ENCODE measurements around the gene PCSK7.

Gene PCSK7

GRCh38 chr11:117159892-117160291, 72.0 kb downstream of the PCSK7 start:
- Histone ChIP-seq H3K27me3 (ENCODE audit: insufficient read depth, low read length, poor library complexity, severe bottlenecking) (no peaks in the 10 kb centered on the region), H3K36me3 (ENCODE audit: insufficient read depth, low read length) (peaks cover 82% of the 10 kb centered on the region), H3K4me1 (ENCODE audit: insufficient read depth, low read length, poor library complexity, severe bottlenecking) (no peaks in the 10 kb centered on the region), H3F3A (ENCODE audit: low read depth) (no peaks in the 10 kb centered on the region), H4K20me1 (ENCODE audit: insufficient read depth, low read length, poor library complexity, severe bottlenecking) (peaks cover 78% of the 10 kb centered on the region), H3K9ac (ENCODE audit: low read depth, low read length, poor library complexity, severe bottlenecking) (no peak overlapping the region), H3K9me2 (replicated peaks; ENCODE audit: low read depth, low read length) (no peaks in the 10 kb centered on the region), H3K9me3 (ENCODE audit: insufficient read depth, low read depth, low read length) (no peaks in the 10 kb centered on the region), H3K4me3 (ENCODE audit: low read length, poor library complexity, severe bottlenecking) (no peak overlapping the region), H3K79me2 (ENCODE audit: insufficient read depth, low read length) (peaks cover 72% of the 10 kb centered on the region), H2AFZ (ENCODE audit: low read length) (no peak overlapping the region), H3K4me2 (ENCODE audit: low read depth, low read length, poor library complexity, severe bottlenecking) (no peak overlapping the region)
- TF ChIP-seq EZH2phosphoT487 (IDR thresholded peaks at IDR 0.05; ENCODE audit: borderline replicate concordance) (no peak), CTCF (conservative IDR thresholded peaks at IDR 0.05; ENCODE audit: low read length) (no peak)

- Histone ChIP-seq H3K9ac (ENCODE audit: low read depth, low read length, poor library complexity, severe bottlenecking) (no peak overlapping the region), H3K4me1 (ENCODE audit: insufficient read depth, low read length, poor library complexity, severe bottlenecking) (peaks cover 4% of the 10 kb centered on the region), H3F3A (ENCODE audit: low read depth) (no peaks in the 10 kb centered on the region), H3K27me3 (ENCODE audit: insufficient read depth, low read length, poor library complexity, severe bottlenecking) (no peaks in the 10 kb centered on the region), H4K20me1 (ENCODE audit: insufficient read depth, low read length, poor library complexity, severe bottlenecking) (peaks cover 99% of the 10 kb centered on the region), H3K4me3 (ENCODE audit: low read length, poor library complexity, severe bottlenecking) (no peak overlapping the region), H3K4me2 (ENCODE audit: low read depth, low read length, poor library complexity, severe bottlenecking) (no peak overlapping the region), H3K79me2 (ENCODE audit: insufficient read depth, low read length) (peaks cover 96% of the 10 kb centered on the region), H2AFZ (ENCODE audit: low read length) (no peak overlapping the region), H3K36me3 (ENCODE audit: insufficient read depth, low read length) (peaks cover 76% of the 10 kb centered on the region), H3K9me3 (ENCODE audit: insufficient read depth, low read depth, low read length) (no peaks in the 10 kb centered on the region), H3K9me2 (replicated peaks; ENCODE audit: low read depth, low read length) (no peaks in the 10 kb centered on the region)
- TF ChIP-seq EZH2phosphoT487 (IDR thresholded peaks at IDR 0.05; ENCODE audit: borderline replicate concordance) (no peak), CTCF (conservative IDR thresholded peaks at IDR 0.05; ENCODE audit: low read length) (no peak)
These were observed 74.4 kb downstream of the PCSK7 start for GRCh38 chr11:117157507-117157906.

- no peaks in the 10 kb centered on the region for H3K9me2 ChIP-seq (replicated peaks; ENCODE audit: low read depth, low read length)
- no peak overlapping the region for H2AFZ ChIP-seq (ENCODE audit: low read length)
- H4K20me1 ChIP-seq (ENCODE audit: insufficient read depth, low read length, poor library complexity, severe bottlenecking) = peaks cover 98% of the 10 kb centered on the region
- no peak overlapping the region for H3K9ac ChIP-seq (ENCODE audit: low read depth, low read length, poor library complexity, severe bottlenecking)
- H3K79me2 ChIP-seq (ENCODE audit: insufficient read depth, low read length) = peaks cover 99% of the 10 kb centered on the region
- H3K4me1 ChIP-seq (ENCODE audit: insufficient read depth, low read length, poor library complexity, severe bottlenecking) = peaks cover 14% of the 10 kb centered on the region
- TF ChIP-seq EZH2phosphoT487 (IDR thresholded peaks at IDR 0.05; ENCODE audit: borderline replicate concordance) (no peak), CTCF (conservative IDR thresholded peaks at IDR 0.05; ENCODE audit: low read length) (no peak)
- no peaks in the 10 kb centered on the region for H3F3A ChIP-seq (ENCODE audit: low read depth)
- no peaks in the 10 kb centered on the region for H3K27me3 ChIP-seq (ENCODE audit: insufficient read depth, low read length, poor library complexity, severe bottlenecking)
- H3K9me3 ChIP-seq (ENCODE audit: insufficient read depth, low read depth, low read length) = no peaks in the 10 kb centered on the region
- no peak overlapping the region for H3K4me3 ChIP-seq (ENCODE audit: low read length, poor library complexity, severe bottlenecking)
- H3K36me3 ChIP-seq (ENCODE audit: insufficient read depth, low read length) = peaks cover 52% of the 10 kb centered on the region
- H3K4me2 ChIP-seq (ENCODE audit: low read depth, low read length, poor library complexity, severe bottlenecking) = no peak overlapping the region
These were observed 77.4 kb downstream of the PCSK7 start for GRCh38 chr11:117154468-117154867.

All from Loucy (cell line).